GM12891 (cell line): ENCODE data around the gene STX16.

Experiments
- PAX5 ChIP-seq: IDR thresholded peaks from 2 replicates; pipeline ENCODE4 v1.6.1; 2011; ENCODE audit warnings: low read length, moderate library complexity, mild to moderate bottlenecking; ENCODE audit not compliant: insufficient read depth, severe bottlenecking
- POLR2A ChIP-seq: IDR thresholded peaks from 2 replicates; pipeline ENCODE4 v1.6.1; 2011; ENCODE audit warnings: low read depth, low read length, control low read depth
- POLR2AphosphoS5 ChIP-seq: IDR thresholded peaks from 2 replicates; pipeline ENCODE4 v1.6.1; 2011; ENCODE audit warnings: low read depth, low read length, control low read depth
- POU2F2 ChIP-seq: IDR thresholded peaks from 2 replicates; pipeline ENCODE4 v1.6.1; 2011; ENCODE audit warnings: low read depth, mild to moderate bottlenecking, control low read depth, low read length, moderate library complexity
- SPI1 ChIP-seq: IDR thresholded peaks from 2 replicates; pipeline ENCODE4 v1.6.1; 2011; ENCODE audit warnings: low read depth, low read length, control low read depth
- TAF1 ChIP-seq: IDR thresholded peaks from 2 replicates; pipeline ENCODE4 v1.6.1; 2011; ENCODE audit warnings: low read depth, low read length, control low read depth

DNA sequence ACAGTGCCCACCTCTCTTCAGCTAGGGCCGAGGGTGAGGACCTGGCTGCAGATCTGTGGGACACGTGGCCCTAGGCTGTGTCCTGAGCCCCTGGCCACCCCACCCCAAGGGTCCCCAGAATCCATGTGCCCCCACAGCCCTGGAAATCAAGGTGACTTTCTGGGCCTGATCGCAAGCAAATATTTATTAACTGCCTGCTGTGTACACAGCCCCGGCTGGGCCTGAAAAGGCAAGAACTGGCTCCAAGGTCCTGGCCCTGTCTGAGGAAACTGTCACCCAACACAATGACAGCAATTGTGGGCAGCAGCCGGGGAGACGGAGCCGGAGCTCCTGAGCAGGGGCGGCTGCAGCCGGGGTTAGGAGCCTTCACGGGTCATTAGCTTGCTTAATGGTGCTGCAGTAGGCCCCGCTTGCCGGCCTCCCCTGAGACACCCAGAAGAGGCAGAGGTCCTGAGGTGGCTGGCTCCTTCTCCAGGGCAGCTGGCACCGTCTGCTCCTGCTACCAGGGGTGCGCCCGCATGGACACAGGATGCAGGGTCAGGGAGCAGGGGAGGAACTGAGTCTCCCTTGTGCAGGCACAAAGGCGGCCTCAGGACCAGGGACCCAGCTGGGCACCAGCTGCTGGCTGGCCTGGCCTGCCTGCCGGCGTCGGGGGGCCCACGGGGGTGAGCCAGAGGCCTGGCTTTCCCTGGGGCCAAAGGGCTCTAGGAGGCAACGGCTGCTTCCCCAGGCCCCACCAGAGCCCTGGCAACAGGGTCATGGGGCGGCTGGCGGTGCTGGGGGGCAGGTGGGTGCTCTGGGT, 65.6 kb downstream of the STX16 start:
- TF ChIP-seq POLR2AphosphoS5 = no peak
- TF ChIP-seq TAF1 = no peak
- no peak for TF ChIP-seq POLR2A
- TF ChIP-seq SPI1 = no peak
- no peak for TF ChIP-seq POU2F2
- no peak for TF ChIP-seq PAX5
